ENCODE measurements around the gene RUNDC3A.

- no peak for TF ChIP-seq POLR2A (IDR thresholded peaks at IDR 0.05)
- no peak for TF ChIP-seq CTCF (IDR thresholded peaks at IDR 0.05)
Measured at GRCh38 chr17:44358066-44358465, 49.7 kb downstream of the RUNDC3A start.

Data from thyroid gland (tissue), 4 donors.